Measurements from ENCODE around the gene ZNF132. TPM values are rescaled to one million over a fixed set of nuclear protein-coding genes. Genes with fewer than 3 reads are reported as not detected.
A peak's percentile ranks its signal among the peaks of the same experiment; 100 is the strongest.

Gene ZNF132
- polyA plus RNA-seq, 4 donors: 9.0 to 15.9 (median 14.3) TPM

- no peak for DNase-seq (ENCODE audit: low read depth in 4 of 4, low spot score in 3 of 4)
Measured at GRCh38 chr19:58392945-58393724, 46.8 kb downstream of the ZNF132 start.

GRCh38 chr19:58388175-58388526, 51.8 kb downstream of the ZNF132 start:
- DNase-seq (ENCODE audit: low read depth in 4 of 4, low spot score in 3 of 4): no peak

- no peak for DNase-seq (ENCODE audit: low read depth in 4 of 4, low spot score in 3 of 4)
Measured at GRCh38 chr19:58387338-58388174, 52.4 kb downstream of the ZNF132 start.

GRCh38 chr19:58386576-58387337, 53.2 kb downstream of the ZNF132 start, which contains the start of gene RPS5:
TSS of gene RPS5 (plus strand) at chr19:58387269. CDS start at chr19:58388138, 869 bp downstream.
- DNase-seq (ENCODE audit: low read depth in 4 of 4, low spot score in 3 of 4): peak; percentile 95 to 98 (median 96)

- DNase-seq (ENCODE audit: low read depth in 4 of 4, low spot score in 3 of 4): no peak
Measured at GRCh38 chr19:58385891-58386575, 53.9 kb downstream of the ZNF132 start.

GRCh38 chr19:58385313-58385890, 54.6 kb downstream of the ZNF132 start:
- DNase-seq (ENCODE audit: low read depth in 4 of 4, low spot score in 3 of 4): no peak

- DNase-seq (ENCODE audit: low read depth in 4 of 4, low spot score in 3 of 4): no peak
Measured at GRCh38 chr19:58382997-58383603, 56.9 kb downstream of the ZNF132 start.

Other genes with a start within 250 kb of the ZNF132 start
- gene ZNF544, start 211.2 kb downstream of the ZNF132 start, polyA plus RNA-seq (ENCODE audit: insufficient read length in 4 of 4): 10 to 100 TPM; 23.4 to 40.1 (median 34.6) TPM
- 1 to 10 TPM; 5.5 to 8.8 (median 8.0) TPM for gene ZNF8, start 161.2 kb downstream of the ZNF132 start, polyA plus RNA-seq (ENCODE audit: insufficient read length in 4 of 4)
- gene ERVK3-1, start 134.8 kb downstream of the ZNF132 start, polyA plus RNA-seq (ENCODE audit: insufficient read length in 4 of 4): 10 to 100 TPM; 42.7 to 53.2 (median 46.3) TPM
- gene ZSCAN22, start 113.2 kb downstream of the ZNF132 start, polyA plus RNA-seq (ENCODE audit: insufficient read length in 4 of 4): 1 to 10 TPM; 3.5 to 4.2 (median 3.8) TPM
- 1 to 10 TPM in 3 of 4 donors, under 1 TPM in 1; 0.89 to 1.9 (median 1.3) TPM for gene A1BG, start 86.7 kb downstream of the ZNF132 start, polyA plus RNA-seq (ENCODE audit: insufficient read length in 4 of 4)
- gene ZNF497, start 77.4 kb downstream of the ZNF132 start, polyA plus RNA-seq (ENCODE audit: insufficient read length in 4 of 4): 1 to 10 TPM; 2.9 to 6.5 (median 3.8) TPM
- 1 to 10 TPM; 1.9 to 5.0 (median 2.5) TPM for gene ZNF837, start 59.1 kb downstream of the ZNF132 start, polyA plus RNA-seq (ENCODE audit: insufficient read length in 4 of 4)
- 1,000 to 10,000 TPM in 1 of 4 donors, 100 to 1,000 TPM in 3; 837 to 1,018 (median 886) TPM for gene RPS5, start 52.9 kb downstream of the ZNF132 start, polyA plus RNA-seq (ENCODE audit: insufficient read length in 4 of 4)
- gene RNF225, start 44.5 kb downstream of the ZNF132 start, polyA plus RNA-seq (ENCODE audit: insufficient read length in 4 of 4): not detected
- gene ZNF584, start 31.5 kb downstream of the ZNF132 start, polyA plus RNA-seq (ENCODE audit: insufficient read length in 4 of 4): 10 to 100 TPM; 12.2 to 13.6 (median 12.7) TPM
- gene ZNF324B, start 11.5 kb upstream of the ZNF132 start, polyA plus RNA-seq (ENCODE audit: insufficient read length in 4 of 4): 1 to 10 TPM; 5.6 to 7.1 (median 6.1) TPM
- 10 to 100 TPM in 1 of 4 donors, 1 to 10 TPM in 3; 7.2 to 12.1 (median 8.9) TPM for gene ZNF324, start 26.9 kb upstream of the ZNF132 start, polyA plus RNA-seq (ENCODE audit: insufficient read length in 4 of 4)
- 10 to 100 TPM; 13.3 to 20.6 (median 13.8) TPM for gene ZNF446, start 36.2 kb upstream of the ZNF132 start, polyA plus RNA-seq (ENCODE audit: insufficient read length in 4 of 4)
- 10 to 100 TPM in 1 of 4 donors, 1 to 10 TPM in 3; 6.8 to 11.3 (median 8.6) TPM for gene SLC27A5, start 71.8 kb upstream of the ZNF132 start, polyA plus RNA-seq (ENCODE audit: insufficient read length in 4 of 4)
- 10 to 100 TPM in 1 of 4 donors, 1 to 10 TPM in 3; 8.7 to 15.3 (median 9.0) TPM for gene ZBTB45, start 79.7 kb upstream of the ZNF132 start, polyA plus RNA-seq (ENCODE audit: insufficient read length in 4 of 4)
- gene TRIM28, start 103.9 kb upstream of the ZNF132 start, polyA plus RNA-seq (ENCODE audit: insufficient read length in 4 of 4): 100 to 1,000 TPM; 508 to 729 (median 693) TPM
- gene CHMP2A, start 115.0 kb upstream of the ZNF132 start, polyA plus RNA-seq (ENCODE audit: insufficient read length in 4 of 4): 100 to 1,000 TPM in 3 of 4 donors, 10 to 100 TPM in 1; 79.1 to 120 (median 116) TPM
- 10 to 100 TPM; 65.6 to 98.9 (median 96.5) TPM for gene UBE2M, start 118.5 kb upstream of the ZNF132 start, polyA plus RNA-seq (ENCODE audit: insufficient read length in 4 of 4)
- 10 to 100 TPM; 21.8 to 56.7 (median 29.6) TPM for gene MZF1, start 133.2 kb upstream of the ZNF132 start, polyA plus RNA-seq (ENCODE audit: insufficient read length in 4 of 4)

All from left renal pelvis (tissue), 4 donors.